ENCODE results near the gene GADL1. TPM values are rescaled to one million over a fixed set of nuclear protein-coding genes. Genes with fewer than 3 reads are reported as not detected.

Gene GADL1, protein sequence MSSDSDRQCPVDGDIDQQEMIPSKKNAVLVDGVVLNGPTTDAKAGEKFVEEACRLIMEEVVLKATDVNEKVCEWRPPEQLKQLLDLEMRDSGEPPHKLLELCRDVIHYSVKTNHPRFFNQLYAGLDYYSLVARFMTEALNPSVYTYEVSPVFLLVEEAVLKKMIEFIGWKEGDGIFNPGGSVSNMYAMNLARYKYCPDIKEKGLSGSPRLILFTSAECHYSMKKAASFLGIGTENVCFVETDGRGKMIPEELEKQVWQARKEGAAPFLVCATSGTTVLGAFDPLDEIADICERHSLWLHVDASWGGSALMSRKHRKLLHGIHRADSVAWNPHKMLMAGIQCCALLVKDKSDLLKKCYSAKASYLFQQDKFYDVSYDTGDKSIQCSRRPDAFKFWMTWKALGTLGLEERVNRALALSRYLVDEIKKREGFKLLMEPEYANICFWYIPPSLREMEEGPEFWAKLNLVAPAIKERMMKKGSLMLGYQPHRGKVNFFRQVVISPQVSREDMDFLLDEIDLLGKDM
- 0.48 and 0.65 TPM in 2 replicates for total RNA-seq

DNA sequence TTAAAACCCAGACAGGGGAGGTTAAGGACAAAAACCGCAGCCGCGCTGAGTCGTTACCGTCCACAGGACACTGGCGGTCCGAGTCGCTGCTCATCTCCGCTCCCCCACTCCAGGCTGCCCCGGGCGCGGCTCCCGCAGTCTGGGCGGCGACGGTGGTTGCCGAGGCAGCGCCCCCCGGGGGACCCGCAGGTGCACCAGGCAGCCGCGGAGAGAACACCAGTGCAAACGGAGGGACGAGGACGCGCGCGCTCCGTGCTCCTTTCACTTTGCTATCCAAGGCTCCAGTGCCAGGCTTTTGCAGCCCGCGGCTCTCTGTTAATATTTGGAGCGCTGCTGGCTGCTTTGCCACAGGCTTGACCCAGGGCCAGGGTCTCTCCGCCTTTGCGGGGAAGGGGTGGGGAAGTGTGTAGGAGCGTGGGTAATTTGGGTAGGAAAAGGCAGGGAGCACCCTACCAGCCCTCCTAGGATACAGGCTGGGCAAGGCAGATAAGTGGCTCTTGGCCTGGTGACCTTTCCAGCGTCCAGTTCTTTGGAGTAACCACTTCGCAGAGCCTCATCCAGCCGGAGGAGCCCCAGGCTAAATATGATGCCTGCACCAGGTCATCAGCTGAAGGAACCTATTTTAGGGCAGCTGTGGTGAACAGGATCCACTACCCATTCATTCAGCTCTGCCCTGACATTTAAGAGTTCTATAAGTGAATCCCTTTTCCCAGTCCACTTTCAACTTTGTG is at the start of gene GADL1:
TSS of gene GADL1 (minus strand) at position 141 of the 731 bp plus-strand sequence. CDS start at position 94, 47 bp downstream.

Data from vein endothelial cell (primary cell).